Ovary (tissue), 3 donors: ENCODE results near the gene ASIC1.

ENCODE experiments used
- CTCF ChIP-seq, 3 donors: fragments of 450-650 bp in 2 of 3; fragments of 200-600 bp in 1 of 3; IDR thresholded peaks; one replicate each; pipeline versions ENCODE4 v1.5.1 to v1.8.0; 2016 to 2022; ENCODE audit warnings: antibody characterized with exemption in 3 of 3, mild to moderate bottlenecking in 1 of 3
- EP300 ChIP-seq: sonication (generic); formaldehyde crosslinking; IDR thresholded peaks from one replicate; pipeline ENCODE4 v1.6.1; 2017; ENCODE audit warnings: antibody characterized with exemption
- POLR2A ChIP-seq: fragments of 450-650 bp; IDR thresholded peaks from one replicate; pipeline ENCODE4 v1.6.1; 2017; ENCODE audit warnings: antibody characterized with exemption, mild to moderate bottlenecking, moderate library complexity
- donor health status: DM: no; HTN: no; CAD: no.

GRCh38 chr12:50110762-50111351 is 53.5 kb downstream of the ASIC1 start:
- TF ChIP-seq CTCF (IDR thresholded peaks at IDR 0.05) (no peak), POLR2A (no peak), EP300 (no peak)
